ENCODE measurements around the gene TRIM63. TPM values are rescaled to one million over a fixed set of nuclear protein-coding genes. Genes with fewer than 3 reads are reported as not detected.
"Not testable (repeated sequence)": the region's sequence is repeated elsewhere in the genome, so short reads cannot be mapped to it uniquely, and the experiment has no call there.

The TRIM63 gene
- total RNA-seq, 1 experiment from 2014 or later = not detected

- no peak overlapping the region for H3K4me3 ChIP-seq (ENCODE audit: low read length)
- H3K4me2 ChIP-seq (ENCODE audit: low read depth, low read length, poor library complexity, severe bottlenecking) = no peak overlapping the region
- no peak overlapping the region for H2AFZ ChIP-seq (ENCODE audit: low read length)
- no peaks in the 10 kb centered on the region for H3K4me1 ChIP-seq (ENCODE audit: low read length)
- no peak overlapping the region for H3K9ac ChIP-seq (ENCODE audit: low read length)
- H3K79me2 ChIP-seq (ENCODE audit: low read length) = no peaks in the 10 kb centered on the region
- H4K20me1 ChIP-seq (ENCODE audit: insufficient read depth, low read depth, low read length) = no peaks in the 10 kb centered on the region
- no peaks in the 10 kb centered on the region for H3K36me3 ChIP-seq (ENCODE audit: insufficient read depth, low read length)
- H3K27me3 ChIP-seq (ENCODE audit: low read length) = no peaks in the 10 kb centered on the region
- no peaks in the 10 kb centered on the region for H3K9me3 ChIP-seq (ENCODE audit: low read length)
- DNase-seq = no peak
- no peak overlapping the region for H3K27ac ChIP-seq (ENCODE audit: low read length)
- no peaks in the 10 kb centered on the region for H3K9me2 ChIP-seq (replicated peaks; ENCODE audit: insufficient read depth, low read length)
These were observed 35.1 kb upstream of the TRIM63 start for GRCh38 chr1:26102526-26102925.

- no peaks in the 10 kb centered on the region for H3K36me3 ChIP-seq (ENCODE audit: insufficient read depth, low read length)
- H2AFZ ChIP-seq (ENCODE audit: low read length) = no peak overlapping the region
- no peaks in the 10 kb centered on the region for H4K20me1 ChIP-seq (ENCODE audit: insufficient read depth, low read depth, low read length)
- no peaks in the 10 kb centered on the region for H3K27me3 ChIP-seq (ENCODE audit: low read length)
- H3K4me1 ChIP-seq (ENCODE audit: low read length) = no peaks in the 10 kb centered on the region
- H3K9me2 ChIP-seq (replicated peaks; ENCODE audit: insufficient read depth, low read length) = no peaks in the 10 kb centered on the region
- no peak overlapping the region for H3K9ac ChIP-seq (ENCODE audit: low read length)
- H3K27ac ChIP-seq (ENCODE audit: low read length) = no peak overlapping the region
- DNase-seq = no peak
- no peaks in the 10 kb centered on the region for H3K79me2 ChIP-seq (ENCODE audit: low read length)
- H3K4me3 ChIP-seq (ENCODE audit: low read length) = no peak overlapping the region
- H3K9me3 ChIP-seq (ENCODE audit: low read length) = no peaks in the 10 kb centered on the region
- no peak overlapping the region for H3K4me2 ChIP-seq (ENCODE audit: low read depth, low read length, poor library complexity, severe bottlenecking)
These were observed 34.7 kb upstream of the TRIM63 start for GRCh38 chr1:26102119-26102518.

GRCh38 chr1:26100204-26100603, 32.8 kb upstream of the TRIM63 start:
- not testable (repeated sequence) for H3K79me2 ChIP-seq (ENCODE audit: low read length); H4K20me1 ChIP-seq (ENCODE audit: insufficient read depth, low read depth, low read length); H3K9ac ChIP-seq (ENCODE audit: low read length); H3K27me3 ChIP-seq (ENCODE audit: low read length); H3K4me3 ChIP-seq (ENCODE audit: low read length); H3K9me2 ChIP-seq (replicated peaks; ENCODE audit: insufficient read depth, low read length); H3K27ac ChIP-seq (ENCODE audit: low read length); H3K36me3 ChIP-seq (ENCODE audit: insufficient read depth, low read length); DNase-seq; H2AFZ ChIP-seq (ENCODE audit: low read length); H3K9me3 ChIP-seq (ENCODE audit: low read length); H3K4me2 ChIP-seq (ENCODE audit: low read depth, low read length, poor library complexity, severe bottlenecking); H3K4me1 ChIP-seq (ENCODE audit: low read length)

- Histone ChIP-seq H2AFZ (ENCODE audit: low read length) (no peak overlapping the region), H3K4me1 (ENCODE audit: low read length) (no peaks in the 10 kb centered on the region), H3K79me2 (ENCODE audit: low read length) (no peaks in the 10 kb centered on the region), H3K36me3 (ENCODE audit: insufficient read depth, low read length) (no peaks in the 10 kb centered on the region), H3K4me2 (ENCODE audit: low read depth, low read length, poor library complexity, severe bottlenecking) (no peak overlapping the region), H3K4me3 (ENCODE audit: low read length) (no peak overlapping the region), H3K9me3 (ENCODE audit: low read length) (no peaks in the 10 kb centered on the region), H3K27ac (ENCODE audit: low read length) (no peak overlapping the region), H3K9me2 (replicated peaks; ENCODE audit: insufficient read depth, low read length) (no peaks in the 10 kb centered on the region), H3K27me3 (ENCODE audit: low read length) (no peaks in the 10 kb centered on the region), H3K9ac (ENCODE audit: low read length) (no peak overlapping the region), H4K20me1 (ENCODE audit: insufficient read depth, low read depth, low read length) (no peaks in the 10 kb centered on the region)
- DNase-seq = no peak
These were observed 32.4 kb upstream of the TRIM63 start for GRCh38 chr1:26099780-26100179.

- DNase-seq = no peak
- no peaks in the 10 kb centered on the region for H4K20me1 ChIP-seq (ENCODE audit: insufficient read depth, low read depth, low read length)
These were observed 31.2 kb upstream of the TRIM63 start for GRCh38 chr1:26098602-26099001.

GRCh38 chr1:26097696-26098095, 30.3 kb upstream of the TRIM63 start:
- Histone ChIP-seq H3K4me3 (ENCODE audit: low read length) (no peak overlapping the region), H4K20me1 (ENCODE audit: insufficient read depth, low read depth, low read length) (no peaks in the 10 kb centered on the region), H3K4me2 (ENCODE audit: low read depth, low read length, poor library complexity, severe bottlenecking) (no peak overlapping the region), H3K9ac (ENCODE audit: low read length) (no peak overlapping the region), H3K9me2 (replicated peaks; ENCODE audit: insufficient read depth, low read length) (no peaks in the 10 kb centered on the region), H3K9me3 (ENCODE audit: low read length) (no peaks in the 10 kb centered on the region), H3K27me3 (ENCODE audit: low read length) (no peaks in the 10 kb centered on the region), H3K36me3 (ENCODE audit: insufficient read depth, low read length) (no peaks in the 10 kb centered on the region), H3K79me2 (ENCODE audit: low read length) (no peaks in the 10 kb centered on the region), H3K27ac (ENCODE audit: low read length) (no peak overlapping the region), H2AFZ (ENCODE audit: low read length) (no peak overlapping the region), H3K4me1 (ENCODE audit: low read length) (peaks cover 7% of the 10 kb centered on the region; the same call in 1 of the 2 replicates)
- no peak for DNase-seq

More at GRCh38 chr1:26098602-26099001, 31.2 kb upstream of the TRIM63 start:
- H3K9me3 ChIP-seq (ENCODE audit: low read length) = no peaks in the 10 kb centered on the region
- no peaks in the 10 kb centered on the region for H3K79me2 ChIP-seq (ENCODE audit: low read length)
- no peak overlapping the region for H2AFZ ChIP-seq (ENCODE audit: low read length)
- no peak overlapping the region for H3K4me2 ChIP-seq (ENCODE audit: low read depth, low read length, poor library complexity, severe bottlenecking)
- no peaks in the 10 kb centered on the region for H3K27me3 ChIP-seq (ENCODE audit: low read length)
- no peak overlapping the region for H3K4me3 ChIP-seq (ENCODE audit: low read length)
- H3K27ac ChIP-seq (ENCODE audit: low read length) = no peak overlapping the region
- H3K9me2 ChIP-seq (replicated peaks; ENCODE audit: insufficient read depth, low read length) = no peaks in the 10 kb centered on the region
- H3K9ac ChIP-seq (ENCODE audit: low read length) = no peak overlapping the region
- H3K36me3 ChIP-seq (ENCODE audit: insufficient read depth, low read length) = no peaks in the 10 kb centered on the region
- peaks cover 7% of the 10 kb centered on the region; the same call in 1 of the 2 replicates for H3K4me1 ChIP-seq (ENCODE audit: low read length)

GRCh38 chr1:26096471-26096870, 29.0 kb upstream of the TRIM63 start:
- DNase-seq = no peak
- Histone ChIP-seq H4K20me1 (ENCODE audit: insufficient read depth, low read depth, low read length) (no peaks in the 10 kb centered on the region), H3K9me3 (ENCODE audit: low read length) (no peaks in the 10 kb centered on the region), H3K36me3 (ENCODE audit: insufficient read depth, low read length) (no peaks in the 10 kb centered on the region), H3K9ac (ENCODE audit: low read length) (no peak overlapping the region), H3K27ac (ENCODE audit: low read length) (no peak overlapping the region), H3K4me1 (ENCODE audit: low read length) (peaks cover 7% of the 10 kb centered on the region; the same call in 1 of the 2 replicates), H3K4me2 (ENCODE audit: low read depth, low read length, poor library complexity, severe bottlenecking) (no peak overlapping the region), H3K27me3 (ENCODE audit: low read length) (no peaks in the 10 kb centered on the region), H3K4me3 (ENCODE audit: low read length) (no peak overlapping the region), H3K79me2 (ENCODE audit: low read length) (no peaks in the 10 kb centered on the region), H2AFZ (ENCODE audit: low read length) (no peak overlapping the region), H3K9me2 (replicated peaks; ENCODE audit: insufficient read depth, low read length) (no peaks in the 10 kb centered on the region)

- H3K27ac ChIP-seq (ENCODE audit: low read length) = no peak overlapping the region
- H3K4me2 ChIP-seq (ENCODE audit: low read depth, low read length, poor library complexity, severe bottlenecking) = no peak overlapping the region
- no peaks in the 10 kb centered on the region for H3K79me2 ChIP-seq (ENCODE audit: low read length)
- H3K9me2 ChIP-seq (replicated peaks; ENCODE audit: insufficient read depth, low read length) = no peaks in the 10 kb centered on the region
- no peaks in the 10 kb centered on the region for H3K36me3 ChIP-seq (ENCODE audit: insufficient read depth, low read length)
- H3K9me3 ChIP-seq (ENCODE audit: low read length) = no peaks in the 10 kb centered on the region
- no peak overlapping the region for H3K9ac ChIP-seq (ENCODE audit: low read length)
- no peak overlapping the region for H3K4me3 ChIP-seq (ENCODE audit: low read length)
- DNase-seq = no peak
- no peak overlapping the region for H2AFZ ChIP-seq (ENCODE audit: low read length)
- H4K20me1 ChIP-seq (ENCODE audit: insufficient read depth, low read depth, low read length) = no peaks in the 10 kb centered on the region
- no peaks in the 10 kb centered on the region for H3K27me3 ChIP-seq (ENCODE audit: low read length)
- peaks cover 7% of the 10 kb centered on the region; the same call in 1 of the 2 replicates for H3K4me1 ChIP-seq (ENCODE audit: low read length)
These were observed 27.4 kb upstream of the TRIM63 start for GRCh38 chr1:26094677-26095383.
